GM21423 (cell line): Measurements from ENCODE around the gene PLOD2.

ENCODE experiments used
- ATAC-seq: cut with Tn5 transposase; IDR thresholded peaks from one replicate; pipeline ENCODE4 v1.9.1; 2021; ENCODE audit warnings: mild to moderate bottlenecking, moderate library complexity; ENCODE audit not compliant: unreplicated experiment

The PLOD2 gene

DNA sequence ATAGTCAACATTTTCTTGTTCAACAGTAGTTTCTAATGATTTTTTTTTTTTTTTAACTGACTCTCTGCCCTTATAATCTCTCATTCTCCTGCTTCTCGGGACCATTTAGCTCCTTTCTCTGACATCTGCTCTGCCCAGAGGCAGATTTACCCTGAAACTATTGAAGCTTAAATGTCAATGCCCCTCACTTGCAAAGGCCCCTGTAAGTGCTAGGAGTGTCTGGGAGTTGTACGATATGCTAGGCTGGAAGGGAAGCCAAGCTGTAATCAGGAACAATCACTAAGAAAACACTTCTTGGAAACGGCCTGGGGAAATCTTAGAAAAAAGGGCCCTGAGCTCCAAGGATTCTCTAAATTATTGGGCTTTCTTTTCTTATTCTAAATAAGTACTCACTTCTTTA, 5.8 kb upstream of the PLOD2 start:
- ATAC-seq = no peak

DNA sequence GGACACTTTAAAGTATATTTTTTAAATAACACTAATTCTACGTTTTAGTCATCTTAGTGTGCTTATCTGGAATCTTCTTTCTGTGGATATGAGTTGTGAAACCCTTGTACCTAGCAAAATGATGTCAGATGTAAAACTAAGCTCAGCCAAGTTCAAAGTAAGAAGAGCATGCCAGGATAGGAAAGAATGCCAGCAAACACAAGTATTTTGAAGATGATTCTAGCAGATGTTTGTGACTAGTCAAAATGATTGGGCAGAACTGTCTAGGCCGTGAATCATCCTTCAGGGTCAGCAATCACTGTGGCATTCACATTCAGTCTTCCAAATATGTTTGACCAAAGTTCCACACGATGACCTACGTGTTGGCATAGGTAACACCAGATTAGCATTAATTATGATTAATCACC, 5.4 kb upstream of the PLOD2 start:
- ATAC-seq = no peak

DNA sequence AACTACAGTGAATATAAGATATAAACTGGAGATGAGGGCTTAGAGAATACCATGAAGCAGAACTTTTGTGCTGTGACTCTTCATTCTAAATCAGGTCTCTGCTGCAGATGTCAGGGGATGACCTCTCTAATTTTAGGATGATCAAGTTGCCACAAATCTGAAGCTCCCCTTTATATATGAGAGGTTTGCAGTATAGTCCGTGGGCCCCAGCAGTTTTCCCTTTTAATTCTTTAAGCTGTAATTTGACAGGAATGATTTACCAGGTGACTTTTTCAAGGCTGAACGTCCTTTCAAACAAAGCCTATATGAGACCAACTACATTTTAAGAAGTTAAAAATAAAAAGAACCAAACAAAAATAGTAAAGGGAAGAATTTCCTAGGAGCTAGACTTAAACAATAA, 4.9 kb upstream of the PLOD2 start:
- no peak for ATAC-seq

DNA sequence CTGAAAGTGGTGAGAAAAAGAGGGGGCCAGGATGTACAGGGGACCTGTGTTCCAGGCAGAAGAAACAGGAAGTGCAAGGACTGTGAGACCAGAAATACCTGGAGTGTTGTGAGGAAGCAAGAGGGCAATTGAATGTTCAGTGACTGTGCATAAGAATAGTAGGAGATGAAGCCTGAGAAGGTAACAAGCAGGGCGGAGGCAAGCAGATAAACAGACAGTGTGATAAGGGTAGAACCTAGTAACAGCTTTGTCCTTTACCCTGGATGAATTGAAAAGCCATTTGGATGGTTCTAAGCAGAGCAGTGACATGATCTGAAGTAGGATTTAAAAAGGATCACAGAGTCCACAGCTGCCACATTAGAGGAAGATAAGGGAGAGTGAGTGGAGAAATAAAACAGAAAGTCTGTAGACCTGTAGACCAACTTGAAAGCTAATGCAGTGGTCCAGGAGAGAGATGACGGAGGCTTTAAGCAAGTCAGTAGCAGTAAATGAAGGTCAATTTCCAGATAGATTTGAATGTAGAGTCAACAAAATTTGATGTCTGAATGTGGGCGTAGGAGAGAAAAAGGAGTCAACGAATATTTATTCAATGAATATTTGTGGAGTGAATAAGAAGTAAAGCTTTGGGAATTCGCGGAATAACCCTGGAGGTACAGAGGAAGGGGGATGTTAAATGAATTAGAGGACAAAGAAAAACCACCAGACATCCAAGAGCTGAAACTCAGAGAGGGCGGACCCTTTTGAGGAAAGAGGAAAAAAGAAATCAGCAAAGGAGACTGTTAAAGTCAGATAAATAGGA, 4.2 kb upstream of the PLOD2 start:
- no peak for ATAC-seq

DNA sequence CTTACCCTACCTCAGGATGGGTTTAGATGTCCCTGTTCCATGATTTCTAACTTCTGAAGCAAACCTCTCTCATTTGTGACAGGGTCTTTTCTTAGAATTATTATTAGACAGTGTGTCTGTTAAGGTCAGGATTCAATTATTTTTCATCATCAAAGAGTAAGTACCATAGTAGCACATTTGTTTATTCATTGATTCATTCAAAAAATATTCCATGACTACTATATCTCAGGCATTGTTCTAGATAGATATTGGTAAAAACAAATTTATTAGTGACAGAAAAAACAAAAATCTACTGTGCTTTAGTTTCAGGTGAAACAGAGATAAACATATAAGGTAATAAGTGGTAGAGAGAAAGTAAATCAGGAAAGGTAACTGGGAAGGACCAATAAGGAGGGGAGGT, 3.5 kb upstream of the PLOD2 start:
- no peak for ATAC-seq

DNA sequence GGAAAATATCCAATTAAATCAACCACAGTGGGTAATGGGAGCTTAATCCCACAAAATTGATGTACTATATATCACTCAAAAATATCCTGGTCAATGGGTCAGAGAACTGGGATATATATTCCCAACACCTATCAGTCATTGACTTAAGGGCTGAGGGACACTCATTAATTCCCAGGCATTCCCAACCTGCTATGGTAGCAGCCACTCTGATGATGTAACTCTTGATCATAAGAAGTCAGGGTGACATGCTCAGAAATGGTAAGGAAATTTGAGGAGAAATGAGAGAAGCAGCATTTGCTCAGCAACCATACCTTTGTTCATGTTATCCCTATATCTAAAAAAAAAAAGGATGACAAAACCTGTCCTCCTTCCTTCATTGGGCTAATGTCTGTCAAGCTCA, 3.1 kb upstream of the PLOD2 start:
- no peak for ATAC-seq

DNA sequence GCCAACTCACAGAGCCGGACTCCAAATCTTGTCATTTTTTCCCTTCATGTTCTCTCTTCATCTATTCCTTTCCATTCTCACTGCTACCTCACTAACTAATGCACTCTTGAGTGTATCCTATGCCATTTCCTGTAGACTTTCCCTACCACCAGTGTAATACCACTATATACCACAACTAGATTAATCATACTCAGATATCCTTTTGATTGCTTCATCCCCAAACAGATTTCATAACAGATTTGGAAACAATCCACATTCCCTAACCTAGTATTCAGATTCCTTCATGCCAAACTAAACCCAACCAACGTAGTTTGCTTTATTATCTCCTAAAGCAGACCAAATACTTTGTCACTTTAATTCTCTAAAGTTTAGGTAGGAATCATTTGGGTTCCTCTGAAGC, 2.6 kb upstream of the PLOD2 start:
- ATAC-seq = no peak

DNA sequence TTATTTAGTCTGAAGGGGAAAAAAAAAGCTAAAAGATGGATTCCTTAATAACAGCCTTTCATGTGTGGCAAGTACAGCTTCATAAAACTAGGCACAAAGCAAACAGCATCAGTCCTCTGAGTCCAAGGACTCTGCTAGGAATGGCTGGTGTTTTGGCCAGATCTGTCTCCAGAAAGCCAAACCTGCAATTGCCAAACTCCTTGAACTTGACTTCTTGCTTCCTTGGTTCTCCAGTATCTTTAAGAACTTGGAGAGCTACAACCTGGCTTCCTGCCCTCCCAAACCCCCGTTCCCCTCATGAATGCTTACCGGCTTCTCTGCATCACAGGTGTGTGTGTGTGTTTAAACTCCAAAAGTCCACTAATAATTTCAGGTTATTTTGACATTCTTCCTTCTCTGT, 1.6 kb upstream of the PLOD2 start:
- ATAC-seq = no peak

DNA sequence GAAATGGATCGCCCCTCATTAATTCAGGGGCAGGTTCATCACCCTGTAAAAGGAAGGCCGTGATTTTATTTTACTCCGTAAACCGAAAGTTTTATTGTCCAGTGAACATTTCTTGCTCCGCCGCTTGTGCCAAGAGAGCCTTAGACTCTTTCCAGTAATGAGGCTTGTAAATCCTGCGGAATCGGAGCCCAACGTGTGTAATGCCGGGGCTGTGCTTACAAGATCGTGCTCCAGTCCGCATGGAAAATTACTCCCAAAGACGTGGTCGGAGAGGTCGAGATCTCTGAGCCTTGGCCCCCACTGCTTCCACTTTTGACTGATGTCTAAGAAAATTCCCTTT, 649 bp upstream of the PLOD2 start:
- no peak for ATAC-seq

DNA sequence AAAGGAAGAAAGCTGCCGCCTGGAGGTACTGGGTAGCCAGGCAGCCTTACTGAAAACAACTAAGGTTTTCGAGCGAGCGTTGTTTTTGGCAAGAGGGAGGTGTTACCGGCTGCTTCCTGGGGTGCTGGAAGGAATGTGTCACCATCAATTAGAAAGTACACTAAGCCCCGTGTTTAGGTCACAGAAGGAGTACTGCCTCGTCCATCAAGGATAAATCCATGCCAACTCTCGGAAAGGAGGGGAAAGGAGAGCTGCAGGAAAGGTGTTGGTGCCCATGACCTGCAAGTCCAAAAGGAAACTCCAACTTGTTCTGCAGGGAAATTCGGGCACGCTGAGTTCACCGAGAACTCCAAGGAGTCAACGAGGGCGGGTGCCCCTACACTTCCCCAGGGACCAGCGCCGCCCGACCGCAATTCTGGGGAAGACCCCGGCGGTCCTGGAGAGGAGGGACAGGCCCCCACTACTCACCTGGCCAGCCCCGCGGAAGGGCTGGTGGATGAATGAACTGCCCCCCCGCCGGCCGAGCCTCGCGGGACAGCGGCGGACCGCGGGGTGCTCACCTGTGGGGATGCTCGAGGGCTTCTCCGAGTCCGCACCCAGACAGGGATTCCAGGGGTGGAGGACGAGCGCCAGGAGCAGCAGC, 542 bp downstream of the PLOD2 start:
- no peak for ATAC-seq

DNA sequence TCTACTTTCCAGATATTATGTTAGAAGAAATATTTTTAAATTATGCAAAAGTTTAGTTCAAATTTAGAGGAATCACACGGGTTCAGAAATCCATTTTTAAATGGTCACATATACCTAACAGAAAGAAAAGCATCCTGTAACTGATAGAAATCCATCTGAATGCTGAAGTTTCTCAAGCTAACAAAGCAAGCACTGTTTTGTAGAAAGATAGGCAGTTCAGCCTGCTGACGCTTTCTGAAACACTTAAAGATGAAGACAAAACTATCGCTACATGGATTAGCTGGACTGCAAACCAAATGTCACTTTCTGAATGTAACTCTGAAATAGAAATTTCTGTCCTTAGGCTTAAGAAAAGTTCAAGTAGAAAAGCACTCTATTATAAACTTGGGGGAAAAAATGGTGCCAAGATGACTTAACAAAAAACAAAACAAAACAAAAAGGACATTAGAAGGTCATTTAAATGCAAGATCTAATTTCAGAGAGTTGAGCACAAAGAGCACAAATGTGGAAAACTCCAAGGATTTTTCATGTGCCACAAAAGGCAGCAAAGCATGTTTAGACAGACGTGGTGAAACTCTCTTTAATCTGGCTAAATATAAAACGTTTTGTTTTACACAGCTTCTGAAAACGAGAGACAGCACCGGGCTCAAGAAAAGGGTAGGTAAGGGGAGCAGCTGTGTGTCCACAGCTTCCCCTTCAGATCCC, 1.2 kb downstream of the PLOD2 start:
- no peak for ATAC-seq

DNA sequence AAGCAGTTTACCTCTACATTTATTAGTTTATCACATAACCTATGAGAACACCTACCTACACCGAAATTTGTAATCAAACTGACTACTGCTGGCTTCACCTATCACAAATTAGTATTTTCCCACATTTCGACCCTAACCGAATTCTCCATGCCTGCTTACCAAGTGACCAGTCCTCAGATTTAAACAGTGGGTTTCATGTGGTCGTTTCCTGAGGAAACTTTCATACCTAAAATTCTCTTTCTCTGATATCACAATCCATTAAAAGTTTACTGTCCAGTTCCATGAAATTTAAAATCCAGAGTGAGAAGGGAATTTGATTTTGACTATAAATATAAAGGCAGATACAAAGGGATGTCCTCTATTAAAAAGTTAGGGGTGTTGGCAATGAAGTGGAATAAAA, 1.9 kb downstream of the PLOD2 start:
- ATAC-seq = no peak

DNA sequence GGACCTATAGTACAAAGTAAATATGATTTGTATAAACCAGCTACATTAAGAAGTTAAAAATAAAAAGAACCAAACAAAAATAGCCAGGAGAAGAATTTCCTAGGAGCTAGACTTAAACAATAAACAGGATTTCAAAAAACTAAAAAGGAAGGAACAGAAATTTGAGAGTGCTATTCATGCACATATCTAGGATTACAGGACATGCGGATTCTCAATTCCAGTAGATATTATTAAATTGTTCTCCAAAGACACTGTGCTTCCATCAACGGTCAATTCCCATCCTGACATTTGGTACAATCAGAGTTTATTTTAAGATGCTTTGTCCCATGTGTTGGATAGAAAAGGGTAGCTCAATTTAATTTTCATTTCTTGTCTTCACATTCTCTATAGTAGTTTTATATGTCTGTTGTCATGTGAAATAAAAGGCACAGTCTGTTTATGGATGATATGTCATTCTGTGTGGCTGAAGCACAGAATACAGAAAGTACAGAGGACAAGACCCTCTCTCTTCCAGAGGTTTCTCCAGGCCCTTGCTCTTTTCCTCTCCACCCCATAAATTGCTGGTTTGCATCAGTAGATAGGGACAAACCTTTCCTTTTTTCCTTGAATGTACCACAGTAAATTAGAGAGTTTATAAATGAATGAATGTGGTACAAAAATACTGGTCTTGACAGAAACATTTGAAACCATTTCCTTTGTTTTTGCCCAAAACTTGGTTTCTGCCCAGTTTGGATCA, 3.5 kb downstream of the PLOD2 start:
- ATAC-seq = no peak

DNA sequence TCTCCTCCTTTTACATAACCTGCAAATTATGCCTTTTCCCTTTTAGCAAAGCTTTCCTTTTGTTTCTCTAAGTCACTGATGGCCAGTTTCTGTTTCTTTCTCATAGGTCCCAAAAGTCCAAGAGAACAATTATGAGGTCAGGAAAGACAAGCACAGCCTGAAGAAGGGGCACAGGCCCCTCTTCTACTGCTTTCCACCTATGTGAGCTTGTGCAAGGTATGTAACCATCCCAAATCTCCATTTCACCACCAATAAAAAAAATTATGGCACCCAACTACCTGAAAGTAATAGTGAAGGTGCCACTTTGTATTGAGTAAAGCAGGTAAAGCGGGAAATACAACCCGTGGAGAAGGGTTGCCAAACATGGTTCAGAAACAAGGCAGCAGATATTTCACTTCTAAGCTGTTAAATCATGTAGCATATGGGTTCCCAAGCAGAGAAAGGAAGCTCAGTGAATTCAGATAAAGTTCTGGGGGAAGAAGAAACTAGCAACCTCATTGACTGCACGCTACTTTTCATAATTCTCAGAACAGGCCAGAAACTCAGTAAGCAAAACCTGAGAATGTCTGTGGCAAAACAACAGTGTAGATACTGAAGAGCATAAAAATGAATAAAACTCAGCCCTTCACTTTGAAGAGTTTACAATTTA, 4.2 kb downstream of the PLOD2 start:
- no peak for ATAC-seq

DNA sequence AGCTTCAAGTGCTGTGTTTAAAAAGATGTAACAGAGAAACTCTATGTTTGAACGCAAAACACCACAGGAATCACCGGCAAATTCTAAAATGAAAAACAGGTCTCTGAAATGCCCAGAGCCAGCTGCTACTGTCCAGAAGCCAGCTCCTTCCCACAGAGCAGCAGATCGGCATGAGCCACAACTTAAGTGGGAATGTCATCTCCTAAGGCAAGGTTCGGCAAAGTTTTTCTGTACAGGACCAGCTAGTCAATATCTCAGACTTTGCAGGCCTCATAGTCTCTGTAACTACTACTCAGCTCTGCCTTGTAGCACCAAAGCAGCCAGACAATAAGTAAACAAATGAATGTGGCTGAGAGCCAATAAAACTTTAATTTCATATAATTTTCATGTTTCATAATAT, 4.9 kb downstream of the PLOD2 start:
- no peak for ATAC-seq

DNA sequence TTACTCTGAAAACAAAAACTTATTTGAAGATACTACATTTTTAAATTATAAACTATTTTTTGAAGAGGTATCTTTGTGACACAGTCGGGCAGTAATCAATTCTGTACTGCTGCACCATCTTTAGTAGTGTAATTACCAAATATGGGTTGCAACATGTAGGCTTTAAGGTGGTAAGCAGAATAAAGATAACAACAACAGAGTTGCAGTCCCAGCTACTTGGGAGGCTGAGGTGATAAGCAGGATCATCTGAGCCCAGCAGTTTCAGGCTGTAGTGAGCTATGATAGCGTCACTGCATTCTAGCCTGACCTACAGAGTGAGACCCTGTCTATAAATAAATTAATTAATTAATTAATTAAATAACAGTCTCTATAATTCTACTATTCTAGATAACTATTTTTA, 6.0 kb downstream of the PLOD2 start:
- no peak for ATAC-seq

DNA sequence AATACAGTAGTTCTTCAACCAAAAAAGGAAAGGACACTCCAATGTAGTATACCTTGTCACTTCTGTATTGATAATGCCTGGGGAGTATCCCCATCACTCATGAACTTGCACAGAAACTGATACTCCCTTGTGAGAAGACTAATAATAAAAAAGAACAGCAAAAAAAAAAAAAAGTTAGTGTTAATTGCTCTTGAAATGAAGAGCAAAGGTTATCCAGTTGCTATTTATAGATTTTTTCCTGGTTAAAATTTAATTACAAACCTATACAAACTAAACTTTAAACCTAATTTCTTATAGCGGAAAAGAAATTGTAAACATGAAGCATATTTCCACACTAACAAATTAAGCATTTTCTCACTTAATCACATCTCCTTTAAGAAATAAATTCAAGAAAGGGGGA, 6.7 kb downstream of the PLOD2 start:
- no peak for ATAC-seq

DNA sequence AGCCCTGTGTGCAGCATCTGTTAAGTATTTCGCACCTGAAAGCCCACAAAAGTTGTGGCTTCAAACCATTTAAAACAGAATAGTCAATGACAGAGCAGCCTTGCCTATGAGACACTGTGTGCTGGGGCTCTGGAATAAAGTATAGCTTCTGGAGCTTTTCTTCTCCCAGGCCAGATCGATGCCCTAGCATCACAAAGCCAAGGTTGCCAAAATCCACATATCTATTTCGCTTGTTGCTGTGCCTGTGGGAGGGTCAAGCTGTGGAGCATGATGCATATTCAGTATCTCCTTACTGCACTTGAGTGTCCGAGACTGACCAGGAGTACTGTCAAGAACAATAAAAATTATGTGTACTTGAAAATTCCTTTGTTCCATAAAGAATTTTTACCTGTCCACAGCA, 7.6 kb downstream of the PLOD2 start:
- no peak for ATAC-seq

DNA sequence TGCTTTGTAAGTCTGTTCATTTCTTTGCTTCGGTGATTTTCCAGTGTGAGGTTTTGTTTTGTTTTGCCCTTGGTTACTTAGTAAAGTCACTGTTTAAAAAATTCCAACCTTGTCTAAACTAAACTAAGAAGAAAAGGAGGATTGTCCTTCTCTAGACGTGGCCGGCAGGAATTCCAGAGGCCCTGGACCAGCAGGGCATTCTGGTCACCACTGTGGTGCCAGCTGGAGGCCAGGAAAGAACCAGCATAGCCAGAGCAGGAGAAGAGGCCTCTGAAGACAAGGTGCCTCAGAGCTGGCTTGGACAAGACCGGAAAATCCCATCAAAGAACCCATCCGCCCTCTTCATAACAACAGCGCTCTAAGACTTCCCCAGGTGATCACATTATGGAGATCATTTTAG, 8.2 kb downstream of the PLOD2 start:
- ATAC-seq = no peak

DNA sequence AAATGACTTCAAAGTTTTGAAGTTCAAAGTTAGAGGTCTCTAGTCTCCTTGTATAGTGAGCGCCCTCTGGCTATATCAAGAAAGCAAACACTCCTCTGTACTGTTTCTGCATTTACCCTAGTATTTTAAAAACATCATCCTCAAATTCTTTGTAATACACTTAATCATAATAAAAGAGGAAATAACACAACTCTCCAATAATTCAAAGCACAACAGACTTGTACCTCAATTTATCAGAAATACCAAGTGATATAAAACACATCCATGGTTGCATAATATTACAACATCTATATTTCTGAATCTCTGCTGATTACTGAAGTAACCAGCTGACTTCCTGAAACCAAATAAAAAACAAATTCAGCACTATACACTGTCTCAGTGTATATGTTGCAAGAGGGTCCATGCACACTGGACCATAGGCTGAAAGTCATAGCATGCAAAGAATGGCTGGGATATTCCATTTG, 12.5 kb downstream of the PLOD2 start:
- no peak for ATAC-seq

DNA sequence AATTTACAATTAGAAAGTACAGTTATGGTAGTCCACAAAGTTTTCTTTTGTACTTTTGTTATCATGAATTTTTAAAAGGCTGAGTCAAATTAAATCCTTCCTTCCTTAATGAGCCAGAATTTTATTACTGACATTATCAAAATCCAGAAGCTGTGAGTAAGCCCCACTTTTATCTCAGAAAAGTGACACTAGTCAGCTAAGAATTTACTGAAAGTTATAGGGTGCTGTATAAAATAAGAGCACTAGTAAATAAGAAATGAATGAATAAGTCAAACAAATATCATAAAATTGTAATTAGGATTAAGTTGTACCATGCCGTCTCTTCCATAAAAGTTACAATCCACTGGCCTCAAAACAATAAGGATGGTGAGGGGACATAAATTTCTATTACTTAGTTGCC, 15.3 kb downstream of the PLOD2 start:
- ATAC-seq = no peak
